Ishikawa (cell line): ENCODE data around the gene CYP8B1.

Experiments
- CEBPB ChIP-seq: IDR thresholded peaks from 2 replicates; pipeline ENCODE4 v1.6.1; 2012
- CREB1 ChIP-seq: IDR thresholded peaks from 2 replicates; pipeline ENCODE4 v1.6.1; 2012; ENCODE audit warnings: low read depth
- EGR1 ChIP-seq: IDR thresholded peaks from 2 replicates; pipeline ENCODE4 v1.6.1; 2012
- EP300 ChIP-seq: IDR thresholded peaks from 2 replicates; pipeline ENCODE4 v1.6.1; 2012; ENCODE audit warnings: borderline replicate concordance
- FOXM1 ChIP-seq: IDR thresholded peaks from 2 replicates; pipeline ENCODE4 v1.6.1; 2012; ENCODE audit warnings: low read depth, borderline replicate concordance
- MAX ChIP-seq: IDR thresholded peaks from 2 replicates; pipeline ENCODE4 v1.6.1; 2012
- NFIC ChIP-seq: IDR thresholded peaks from 2 replicates; pipeline ENCODE4 v1.6.1; 2012
- RAD21 ChIP-seq: IDR thresholded peaks from 2 replicates; pipeline ENCODE4 v1.6.1; 2012; ENCODE audit warnings: low read depth
- REST ChIP-seq: IDR thresholded peaks from 2 replicates; pipeline ENCODE4 v1.6.1; 2012; ENCODE audit warnings: low read depth, mild to moderate bottlenecking
- TAF1 ChIP-seq: IDR thresholded peaks from 2 replicates; pipeline ENCODE4 v1.6.1; 2012; ENCODE audit warnings: low read depth, mild to moderate bottlenecking
- TCF12 ChIP-seq: IDR thresholded peaks from 2 replicates; pipeline ENCODE4 v1.6.1; 2012; ENCODE audit warnings: low read depth
- TEAD4 ChIP-seq: IDR thresholded peaks from 2 replicates; pipeline ENCODE4 v1.6.1; 2012
- USF1 ChIP-seq: IDR thresholded peaks from 2 replicates; pipeline ENCODE4 v1.6.1; 2012
- YY1 ChIP-seq: IDR thresholded peaks from 2 replicates; pipeline ENCODE4 v1.6.1; 2012; ENCODE audit warnings: low read depth
- ZBTB7A ChIP-seq: IDR thresholded peaks from 2 replicates; pipeline ENCODE4 v1.6.1; 2012; ENCODE audit warnings: low read depth

CYP8B1 gene

GRCh38 chr3:42894698-42895579, 19.3 kb upstream of the CYP8B1 start:
- no peak for TF ChIP-seq REST
- no peak for TF ChIP-seq EGR1
- TF ChIP-seq TAF1 = no peak
- TF ChIP-seq YY1 = no peak
- no peak for TF ChIP-seq TEAD4

GRCh38 chr3:42892807-42893206, 17.1 kb upstream of the CYP8B1 start:
- TF ChIP-seq ZBTB7A (no peak), YY1 (no peak), REST (no peak), NFIC (no peak), USF1 (no peak), TAF1 (no peak), TCF12 (no peak), EGR1 (no peak), CEBPB (no peak), TEAD4 (no peak), FOXM1 (no peak), MAX (no peak), EP300 (no peak), RAD21 (no peak), CREB1 (no peak)

- no peak for TF ChIP-seq TEAD4
- TF ChIP-seq EP300 = no peak
- no peak for TF ChIP-seq USF1
- TF ChIP-seq RAD21 = no peak
- no peak for TF ChIP-seq NFIC
- TF ChIP-seq CEBPB = no peak
- TF ChIP-seq TAF1 = no peak
- no peak for TF ChIP-seq CREB1
- TF ChIP-seq FOXM1 = no peak
- TF ChIP-seq MAX = no peak
- no peak for TF ChIP-seq YY1
- TF ChIP-seq EGR1 = no peak
- no peak for TF ChIP-seq ZBTB7A
- TF ChIP-seq REST = no peak
- no peak for TF ChIP-seq TCF12
Observed at GRCh38 chr3:42892169-42892568, 16.5 kb upstream of the CYP8B1 start.

- TF ChIP-seq TEAD4 (0 out of 2 replicates have a peak, but pooled peaks have one; percentile 14), FOXM1 (no peak)
Observed at GRCh38 chr3:42891042-42891441, 15.4 kb upstream of the CYP8B1 start.

- no peak for TF ChIP-seq MAX
- no peak for TF ChIP-seq REST
- no peak for TF ChIP-seq CREB1
- no peak for TF ChIP-seq NFIC
- no peak for TF ChIP-seq EP300
- TF ChIP-seq USF1 = no peak
- no peak for TF ChIP-seq TCF12
- TF ChIP-seq TEAD4 = no peak
Observed at GRCh38 chr3:42887084-42887483, 11.4 kb upstream of the CYP8B1 start.
